Brain pericyte (primary cell): ENCODE results near the gene TNFAIP2.
"Not testable (repeated sequence)": the region's sequence is repeated elsewhere in the genome, so short reads cannot be mapped to it uniquely, and the experiment has no call there.

Source experiments
- DNase-seq: peaks from one replicate; pipeline ENCODE4 v3.0.0-alpha.2; 2012; ENCODE audit warnings: low read depth, low spot score

Gene TNFAIP2

DNA sequence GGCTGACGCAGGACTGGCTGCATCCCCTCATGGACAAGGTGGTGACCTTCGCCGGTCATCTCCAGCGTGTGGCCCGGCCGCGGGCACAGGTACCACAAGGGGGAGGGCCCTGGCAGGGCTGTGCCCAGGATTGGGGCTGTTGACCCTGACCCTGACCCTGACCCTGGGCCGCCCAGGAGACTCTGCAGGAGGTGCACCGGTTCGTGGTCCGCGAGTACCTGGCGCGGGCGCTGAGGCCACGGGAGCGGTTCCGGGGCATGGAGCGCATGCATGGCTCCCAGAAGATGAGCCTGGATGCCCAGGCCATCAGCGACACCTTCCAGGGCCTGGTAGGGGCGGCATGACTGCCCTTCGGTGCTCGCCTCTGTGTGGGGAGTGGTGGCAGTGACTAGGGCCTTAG, 15.8 kb upstream of the TNFAIP2 start:
- DNase-seq = no peak

DNA sequence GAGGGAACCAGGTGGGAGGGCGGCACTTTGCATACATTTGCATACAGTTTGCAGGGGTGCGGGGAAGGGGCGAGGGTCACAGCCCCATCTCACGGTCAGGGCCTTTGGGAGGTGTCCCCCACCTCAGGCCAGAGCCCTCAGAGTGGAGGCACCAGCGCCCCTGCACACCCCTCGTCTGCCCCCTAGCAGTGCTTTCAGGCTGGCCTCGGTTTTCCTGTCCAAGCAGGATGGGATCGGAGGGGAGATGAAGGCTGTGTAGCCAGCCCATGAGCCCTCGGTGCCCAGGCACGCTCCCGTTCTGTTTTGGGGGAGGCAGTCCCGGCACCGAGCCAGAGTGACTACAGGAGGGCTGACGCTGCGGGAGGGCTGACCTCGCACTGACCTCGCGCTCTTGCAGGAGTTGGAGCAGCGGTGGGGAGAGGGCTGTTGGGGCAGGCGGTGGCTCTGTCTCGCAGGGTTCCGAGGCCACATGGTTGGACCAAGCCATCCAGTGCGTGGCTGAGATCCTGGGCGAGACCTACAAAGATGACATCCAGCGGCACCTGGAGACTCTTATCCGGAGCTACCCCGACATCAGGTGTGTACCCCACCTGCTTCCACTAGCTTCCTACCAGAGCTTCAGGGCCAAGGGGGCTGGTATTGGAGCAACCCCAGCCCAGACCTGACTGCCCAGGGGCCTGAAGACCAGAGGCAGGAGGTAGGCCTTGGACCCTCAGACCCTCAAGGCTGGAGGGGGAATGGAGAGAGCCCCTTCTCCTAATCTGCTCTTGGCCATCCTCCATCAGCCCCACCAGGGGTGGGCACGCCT, 15.1 kb upstream of the TNFAIP2 start:
- no peak for DNase-seq

DNA sequence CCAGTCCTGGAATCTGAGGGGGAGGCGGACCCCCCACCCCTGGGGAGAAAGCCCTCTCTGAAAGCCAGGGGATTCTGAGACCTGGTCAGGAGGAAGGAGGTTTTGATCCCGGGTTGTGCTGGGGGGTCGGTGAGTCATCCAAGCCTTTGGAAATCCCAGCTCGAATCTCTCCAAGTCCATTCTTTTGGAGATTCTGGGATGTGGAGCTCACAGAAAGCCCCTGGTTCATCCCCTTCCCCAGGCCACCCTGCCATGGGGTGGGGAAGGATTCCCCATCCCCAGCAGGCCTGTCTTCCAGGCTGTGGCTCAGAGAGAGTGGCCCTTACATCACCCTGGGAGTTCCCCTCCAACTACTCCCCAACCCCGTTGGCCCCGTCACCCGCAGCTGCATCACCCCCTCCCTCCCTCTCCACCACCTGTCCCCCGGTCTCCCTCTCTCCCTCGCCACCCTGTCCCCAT, 14.5 kb upstream of the TNFAIP2 start:
- DNase-seq = no peak

DNA sequence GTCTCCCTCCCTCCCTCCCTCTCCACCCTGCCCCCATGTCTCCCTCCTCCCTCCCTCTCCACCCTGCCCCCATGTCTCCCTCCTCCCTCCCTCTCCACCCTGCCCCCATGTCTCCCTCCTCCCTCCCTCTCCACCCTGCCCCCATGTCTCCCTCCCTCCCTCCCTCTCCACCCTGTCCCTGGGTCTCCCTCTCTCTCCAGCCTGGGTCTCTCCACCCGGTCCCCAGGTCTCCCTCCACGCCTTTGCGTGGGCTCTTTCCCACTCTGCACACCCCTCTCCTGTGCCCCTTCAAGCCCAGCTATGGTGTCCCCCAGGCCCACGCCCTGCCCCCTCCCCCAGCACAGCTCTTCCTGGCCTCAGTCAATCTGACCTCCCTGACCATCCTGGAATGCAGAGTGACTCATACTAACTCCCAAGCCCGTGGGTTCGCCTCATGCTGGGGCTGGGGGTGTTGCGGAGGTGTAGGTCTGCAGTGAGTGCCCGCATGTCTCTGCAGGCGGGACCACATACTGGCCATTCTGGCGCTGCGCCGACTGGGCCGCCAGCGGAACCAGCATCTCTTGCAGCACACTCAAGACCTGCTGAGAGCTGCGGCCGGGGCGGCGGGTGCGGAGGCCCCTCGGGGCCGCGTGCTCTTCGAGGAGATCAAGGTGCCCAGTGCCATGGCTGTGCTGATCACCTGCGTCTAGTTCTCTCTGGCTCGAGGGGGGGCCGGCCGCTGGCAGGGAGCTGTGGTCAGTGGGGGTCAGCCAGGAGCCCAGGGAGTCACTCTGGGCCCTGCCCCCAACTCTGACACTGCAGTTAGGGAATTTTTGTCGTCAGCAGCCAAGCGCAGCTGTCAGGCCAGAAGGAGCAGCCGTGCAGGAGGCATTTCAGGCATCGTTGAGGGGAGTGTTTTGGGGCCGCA, 13.5 kb upstream of the TNFAIP2 start:
- no peak for DNase-seq

DNA sequence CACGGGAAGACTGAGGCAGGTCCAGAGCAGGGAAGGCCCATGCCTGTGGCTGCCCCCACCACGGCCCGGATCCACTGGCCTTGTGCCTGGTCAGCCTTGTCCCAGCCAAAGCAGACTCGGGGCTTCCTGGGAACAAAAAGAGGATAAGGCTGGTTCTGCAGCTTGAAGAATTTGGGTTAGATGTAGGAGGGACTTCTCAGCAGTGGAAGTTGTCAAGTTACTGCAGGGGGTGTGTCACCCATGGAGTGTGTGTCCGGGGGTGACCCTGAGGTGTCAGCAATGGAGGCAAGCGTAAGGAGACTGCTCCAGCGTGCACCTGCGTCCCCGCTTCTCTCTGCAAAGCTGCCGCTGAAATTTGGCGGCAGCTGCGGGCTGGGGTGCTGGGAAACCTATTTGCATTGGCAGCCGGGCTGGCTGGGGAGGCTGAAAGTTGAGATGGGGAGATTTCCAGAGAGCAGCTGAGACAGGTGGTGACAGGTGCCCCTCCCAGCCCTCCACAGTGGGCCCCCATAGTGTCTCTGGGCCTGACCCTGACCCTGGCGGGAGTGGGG, 12.5 kb upstream of the TNFAIP2 start:
- DNase-seq = no peak

DNA sequence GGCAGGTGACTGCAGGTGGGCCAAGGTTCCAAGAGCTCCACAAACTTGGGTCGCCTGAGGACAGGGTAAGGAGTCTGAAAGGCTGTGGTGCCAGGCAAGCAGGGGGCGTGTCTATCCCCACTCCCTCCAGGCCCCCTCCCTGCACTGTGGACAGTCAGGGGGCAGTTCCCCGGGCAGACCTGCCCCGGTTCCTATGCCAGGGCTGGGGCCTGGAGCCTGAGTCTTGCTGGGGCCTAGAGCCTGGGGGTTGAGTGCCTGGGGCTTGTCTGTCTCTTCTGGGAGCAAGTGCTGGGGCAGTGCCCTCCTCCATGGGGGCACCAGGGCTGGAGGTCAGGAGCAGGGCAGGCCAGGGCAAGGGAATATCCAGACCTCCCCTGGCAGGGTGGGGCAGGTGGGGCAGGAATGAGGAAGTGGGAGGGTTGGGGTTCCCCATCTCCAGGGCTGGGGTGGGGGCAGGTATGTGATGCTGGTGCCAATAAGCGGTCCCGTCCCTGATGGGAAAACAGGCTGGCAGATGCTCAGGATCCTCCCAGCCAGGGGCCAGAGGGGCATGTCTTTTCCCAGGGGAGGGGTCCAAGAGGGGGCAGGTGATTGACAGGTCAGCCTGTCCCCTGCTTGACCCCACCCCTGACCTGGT, 11.9 kb upstream of the TNFAIP2 start:
- no peak for DNase-seq

DNA sequence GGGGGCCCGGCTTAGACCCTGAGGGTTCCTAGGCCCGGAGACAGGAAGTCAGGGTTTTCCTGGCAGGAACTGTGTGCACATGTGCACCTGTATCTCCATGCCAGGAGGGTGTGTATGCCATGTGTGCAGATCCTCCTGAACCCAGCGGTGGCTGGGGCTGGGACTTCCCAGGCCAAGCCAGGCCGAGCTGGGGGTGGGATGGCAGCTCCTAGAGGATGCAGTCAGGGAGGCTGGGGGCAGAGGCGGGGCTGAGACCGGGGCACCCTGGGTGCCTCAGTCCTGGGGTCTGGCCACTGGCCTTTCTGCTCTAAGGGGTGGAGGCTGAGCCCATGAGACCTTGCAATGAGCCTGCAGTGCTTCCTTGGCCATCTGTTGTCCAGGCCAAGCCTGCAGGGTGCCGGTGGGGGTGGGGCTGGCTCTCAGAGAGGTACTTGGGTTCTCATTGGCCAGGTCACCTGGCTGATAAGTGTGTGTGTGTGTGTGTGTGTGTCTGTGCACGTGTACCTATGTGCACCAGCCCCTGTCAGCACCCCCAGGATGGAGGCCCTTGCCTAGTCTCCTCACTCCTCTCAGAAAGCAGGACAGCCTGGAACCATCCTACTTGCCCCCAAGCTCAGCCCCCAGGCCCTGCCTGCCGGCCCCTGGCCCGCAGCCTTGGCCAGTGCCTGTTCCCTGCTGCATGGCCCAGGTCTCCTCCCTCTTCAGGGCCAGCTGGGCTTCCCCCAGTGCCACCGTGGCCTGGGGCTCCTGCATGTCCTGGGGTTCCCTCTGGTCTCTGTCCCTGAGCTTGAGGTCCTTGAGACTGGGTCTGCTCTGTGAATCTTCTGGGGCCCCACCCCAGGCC, 10.6 kb upstream of the TNFAIP2 start:
- no peak for DNase-seq

DNA sequence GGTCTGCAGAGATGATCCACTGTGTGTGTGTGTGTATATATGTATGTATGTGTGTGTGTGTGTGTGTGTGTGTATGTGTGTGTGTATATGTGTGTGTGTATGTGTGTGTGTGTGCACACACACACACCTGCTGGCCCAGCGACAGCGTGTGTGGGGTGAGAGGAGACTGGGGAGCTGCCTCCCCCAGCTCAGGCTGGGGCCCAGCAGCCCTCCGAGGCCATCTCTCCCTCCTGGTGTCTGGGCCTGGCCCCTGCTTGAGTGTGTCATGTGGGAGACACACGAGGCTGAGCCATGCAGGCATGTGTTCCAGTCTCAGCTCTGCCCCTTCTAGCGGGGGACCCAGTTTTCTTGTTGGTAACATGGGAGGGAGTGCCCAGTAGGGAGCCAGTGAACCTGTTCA, 10.0 kb upstream of the TNFAIP2 start:
- no peak for DNase-seq

DNA sequence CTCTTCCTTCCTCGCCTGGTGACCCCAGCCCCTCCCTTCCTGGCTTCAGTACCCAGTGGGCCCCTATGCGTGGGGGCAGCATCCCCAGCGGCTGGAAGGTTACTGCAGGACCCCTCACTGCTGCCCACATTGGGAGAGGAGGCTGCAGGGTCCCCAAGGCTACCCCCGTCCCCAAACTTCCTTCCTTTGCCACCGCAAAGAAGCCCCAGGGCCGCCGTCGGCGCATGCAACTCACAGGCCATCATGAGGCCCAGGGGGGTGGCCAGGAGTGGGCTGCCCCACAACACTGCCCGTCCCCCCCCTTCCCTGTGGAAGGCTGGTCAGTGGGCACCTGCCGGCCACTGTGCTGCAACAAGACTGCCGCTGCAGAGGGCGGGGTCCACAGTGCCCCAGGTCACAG, 9.5 kb upstream of the TNFAIP2 start:
- no peak for DNase-seq

DNA sequence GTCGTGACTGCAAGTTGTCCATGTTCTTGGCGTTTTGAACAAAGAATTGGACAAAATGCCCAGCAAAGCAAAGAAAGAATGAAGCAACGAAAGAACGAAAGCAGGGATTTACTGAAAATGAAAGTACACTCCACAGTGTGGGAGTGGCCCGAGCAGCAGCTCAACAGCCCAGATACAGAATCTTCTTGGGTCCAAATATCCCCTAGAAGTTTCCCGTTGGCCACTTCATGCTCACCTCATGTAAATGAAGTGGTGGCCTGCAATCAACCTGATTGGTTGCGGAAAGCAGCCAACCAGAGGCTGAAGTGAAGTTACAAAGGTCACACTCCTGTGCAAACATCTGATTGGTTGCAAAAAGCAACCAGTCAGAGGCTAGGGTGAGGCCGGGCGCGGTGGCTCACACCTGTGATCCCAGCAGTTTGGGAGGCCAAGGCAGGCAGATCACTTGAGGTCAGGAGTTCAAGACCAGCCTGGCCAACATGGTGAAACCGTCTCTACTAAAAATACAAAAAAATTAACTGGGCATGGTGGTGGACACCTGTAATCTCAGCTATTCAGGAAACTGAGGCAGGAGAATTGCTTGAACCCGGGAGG, 8.1 kb upstream of the TNFAIP2 start:
- DNase-seq = not testable (repeated sequence)

DNA sequence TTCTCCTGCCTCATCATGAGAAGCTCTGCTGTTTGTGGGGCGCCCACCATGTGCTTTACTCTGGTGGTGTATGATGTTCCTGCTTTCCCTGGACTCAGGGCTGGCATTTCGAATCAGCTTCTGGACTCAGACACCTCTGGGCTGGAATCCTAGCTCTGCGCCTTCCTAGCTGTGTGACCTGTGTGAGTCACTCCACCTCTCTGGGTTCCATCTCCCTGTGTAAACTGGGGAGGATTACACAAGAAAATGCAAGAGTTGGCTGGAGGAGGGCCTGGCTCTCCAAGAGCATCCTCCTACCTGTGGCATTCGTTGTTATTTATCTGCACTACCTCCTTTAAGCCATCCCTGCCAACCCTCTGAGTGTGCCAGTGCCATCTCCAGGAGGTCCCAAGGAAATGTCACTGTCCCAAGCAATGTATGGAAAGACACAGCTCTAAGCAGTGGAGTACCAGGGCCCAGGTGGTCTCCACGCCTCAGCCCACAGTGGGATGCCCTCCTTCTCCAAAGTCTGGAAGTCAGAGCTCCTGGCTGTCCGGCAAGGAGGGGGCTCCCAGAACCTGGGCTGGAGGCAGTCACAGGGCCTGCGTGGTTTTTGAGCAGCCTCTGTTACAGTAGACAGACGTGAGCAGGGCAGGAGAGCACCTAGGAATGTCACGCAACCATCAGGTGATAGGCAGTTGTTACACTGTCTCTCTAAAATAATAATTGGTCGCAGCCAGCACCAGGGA, 7.3 kb upstream of the TNFAIP2 start:
- DNase-seq = no peak

DNA sequence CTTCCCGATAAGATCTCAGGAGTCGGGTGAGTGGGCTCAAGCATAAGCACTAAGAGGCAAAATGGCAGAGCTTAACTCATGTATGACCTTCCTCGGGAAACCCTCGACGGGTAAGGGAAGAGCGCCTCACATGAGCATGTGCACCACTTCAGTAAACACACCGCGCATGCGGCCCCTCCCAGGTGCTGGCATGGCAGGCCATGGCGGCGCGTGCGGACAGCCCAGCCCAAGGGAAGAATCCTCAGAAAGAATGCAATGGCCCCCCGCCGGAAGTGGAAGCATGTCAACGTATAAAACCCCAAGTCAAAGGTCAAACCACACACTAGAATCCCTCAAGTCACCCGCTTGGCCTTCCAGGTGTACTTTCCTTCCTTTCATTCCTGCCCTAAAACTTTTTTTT, 6.6 kb upstream of the TNFAIP2 start:
- DNase-seq = no peak

DNA sequence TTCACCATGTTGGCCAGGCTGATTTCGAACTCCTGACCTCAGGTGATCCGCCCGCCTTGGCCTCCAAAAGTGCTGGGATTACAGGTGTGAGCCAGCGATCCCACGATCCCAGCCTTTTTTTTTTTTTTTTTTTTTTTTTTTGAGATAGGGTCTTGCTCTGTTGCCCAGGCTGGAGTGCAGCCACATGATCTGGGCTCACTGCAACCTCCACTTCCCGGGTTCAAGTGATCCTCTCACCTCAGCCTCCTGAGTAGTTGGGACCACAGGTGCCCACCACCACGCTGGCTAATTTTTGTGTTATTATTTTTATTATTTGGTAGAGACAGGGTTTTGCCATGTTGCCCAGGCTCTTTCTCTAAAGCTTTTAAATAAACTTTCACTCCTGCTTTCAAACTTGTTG, 5.8 kb upstream of the TNFAIP2 start:
- DNase-seq = not testable (repeated sequence)

DNA sequence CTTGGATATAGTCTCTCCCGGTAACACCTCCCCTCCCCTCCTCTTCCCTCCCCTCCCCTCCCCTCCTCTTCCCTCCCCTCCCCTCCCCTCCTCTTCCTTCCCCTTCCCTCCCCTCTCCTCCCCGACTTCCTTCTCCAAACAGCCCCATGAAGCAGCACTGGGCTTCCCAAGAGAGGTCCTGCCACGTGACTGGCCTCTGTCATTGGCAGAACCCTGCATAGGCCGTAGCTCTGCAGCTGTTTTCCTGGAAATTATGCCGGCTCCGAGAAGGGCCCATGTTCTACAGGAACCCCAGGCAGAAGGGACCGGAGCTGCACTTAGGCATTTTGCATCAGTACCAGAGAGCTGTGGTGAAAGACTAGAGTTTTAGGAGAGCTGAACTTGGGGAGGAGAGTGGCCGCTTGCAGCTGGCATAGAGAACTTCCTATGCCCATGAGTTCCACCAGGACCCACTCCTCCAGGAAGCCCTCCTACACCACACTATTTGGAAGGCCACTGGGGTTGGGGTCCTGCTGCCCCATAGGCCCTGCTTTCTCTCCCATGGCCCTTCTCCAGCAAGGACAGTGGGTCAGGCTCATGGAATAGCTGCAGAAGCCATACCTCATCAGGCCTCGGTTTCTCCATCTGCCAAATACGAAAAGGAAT, 5.1 kb upstream of the TNFAIP2 start:
- no peak for DNase-seq

DNA sequence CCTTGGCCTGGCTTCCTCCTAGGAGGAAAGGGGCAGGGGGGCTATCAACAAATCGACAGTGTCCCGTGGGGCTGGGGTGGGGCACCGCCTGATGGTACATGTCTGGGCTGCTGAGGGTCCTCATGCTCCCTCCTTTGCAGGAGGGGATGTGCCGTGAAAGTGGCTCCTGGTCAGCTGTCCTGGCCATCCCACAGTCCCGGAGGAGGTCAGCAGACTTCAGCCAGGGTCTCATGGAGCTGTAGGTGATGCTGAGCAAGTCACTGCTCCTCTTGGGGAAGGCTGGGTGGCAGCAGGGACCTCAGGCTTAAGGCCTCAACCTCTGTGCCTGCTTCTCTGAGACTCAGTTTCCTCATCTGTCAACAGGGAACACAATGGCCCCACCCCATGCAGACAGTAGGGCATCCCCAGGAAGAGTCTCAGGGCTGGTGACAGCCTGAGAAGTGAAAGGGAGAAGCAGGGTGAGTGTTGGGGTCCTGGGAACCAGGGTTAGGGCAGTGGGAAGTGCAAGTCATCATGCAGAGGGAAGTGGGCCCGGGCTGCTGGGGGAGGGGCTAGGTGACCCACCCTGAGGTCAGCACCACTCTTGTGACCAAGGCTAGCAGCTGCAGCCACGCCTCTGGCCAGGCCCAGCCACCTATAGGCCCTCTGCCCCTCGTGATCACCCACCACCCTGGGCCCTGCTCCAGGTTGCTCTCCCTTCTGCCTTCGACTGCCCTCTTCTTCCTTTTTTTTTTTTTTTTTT, 4.4 kb upstream of the TNFAIP2 start:
- DNase-seq = no peak

DNA sequence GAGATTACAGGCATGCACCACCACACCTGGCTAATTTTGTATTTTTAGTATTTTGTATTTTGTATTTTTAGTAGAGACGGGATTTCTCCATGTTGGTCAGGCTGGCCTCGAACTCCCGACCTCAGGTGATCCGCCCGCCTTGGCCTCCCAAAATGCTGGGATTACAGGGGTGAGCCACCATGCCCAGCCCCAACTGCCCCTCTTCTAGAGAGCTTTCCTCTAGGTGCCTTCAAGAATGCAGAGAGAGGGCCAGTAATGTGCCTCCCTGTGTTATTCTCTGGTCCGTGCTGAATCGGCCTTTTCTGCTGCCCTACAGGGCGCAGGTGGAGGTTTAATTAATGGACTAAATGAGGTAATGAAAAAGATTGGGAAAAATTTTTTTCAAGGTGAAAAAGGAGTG, 3.7 kb upstream of the TNFAIP2 start:
- not testable (repeated sequence) for DNase-seq

DNA sequence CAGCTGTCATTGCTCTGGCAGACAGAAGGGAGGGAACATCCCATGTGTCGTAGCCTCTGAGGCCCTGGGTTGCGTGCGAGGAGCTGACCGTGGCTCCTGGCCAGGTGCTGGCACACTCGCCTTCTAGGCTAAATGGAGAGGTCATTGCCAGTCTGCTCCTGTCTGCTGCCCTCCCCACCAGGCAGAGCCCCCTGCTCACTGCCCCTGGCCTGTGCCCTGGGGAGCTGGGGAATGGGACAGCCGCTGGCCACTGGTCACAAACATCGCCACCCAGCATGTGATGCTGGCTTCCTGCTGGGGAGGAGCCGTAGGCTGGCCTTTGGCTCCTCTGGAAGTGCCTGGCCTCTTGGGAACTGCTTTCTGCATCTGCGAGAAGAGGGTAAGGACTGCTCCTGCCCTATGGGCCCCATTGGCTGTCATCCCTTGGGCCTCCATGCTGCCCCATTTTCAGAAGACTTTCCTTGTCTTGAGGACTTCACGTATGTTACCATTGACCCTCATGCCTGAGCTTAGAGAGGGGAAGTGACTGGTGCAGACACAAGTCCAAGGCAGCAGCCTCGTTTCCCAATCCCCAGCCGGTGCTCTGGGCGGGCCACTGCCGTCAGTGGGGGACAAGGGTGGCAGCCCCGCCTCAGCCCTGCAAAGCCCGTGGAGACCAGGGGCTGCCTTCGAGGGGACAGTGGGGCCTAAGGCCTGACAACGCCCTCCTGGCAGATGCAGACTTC, 2.0 kb upstream of the TNFAIP2 start:
- DNase-seq = no peak
